Measurements from ENCODE around the gene ITGA1.
"Not testable (repeated sequence)": the region's sequence is repeated elsewhere in the genome, so short reads cannot be mapped to it uniquely, and the experiment has no call there.

The ITGA1 gene

DNA sequence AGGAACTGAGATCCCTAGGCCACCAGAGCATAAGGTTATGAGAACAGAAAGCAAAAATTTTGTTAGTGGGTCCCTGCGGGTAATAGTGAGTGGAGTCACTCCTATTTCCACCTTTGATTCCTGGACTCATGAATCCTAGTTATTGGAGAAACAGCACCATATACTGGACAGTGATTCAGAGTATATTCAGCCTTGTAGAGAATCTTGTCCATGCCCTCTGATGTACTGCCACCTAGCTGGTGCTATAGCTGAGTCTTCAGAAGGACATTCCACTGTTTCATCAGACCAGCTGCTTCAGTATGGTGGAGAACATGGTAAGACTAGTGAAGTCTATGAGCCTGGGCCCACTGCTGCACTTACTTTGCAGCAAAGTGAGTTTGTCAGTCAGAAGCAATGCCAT, 176.4 kb downstream of the ITGA1 start:
- CTCF ChIA-PET = interaction anchor here (0.6 to 3.3 kb wide), 2 partner anchors 15 to 19 kb away, joined by 3 to 11 read pairs; no protein-coding TSS in a partner anchor
- TF ChIP-seq ZNF391 (tag by site-specific recombination; IDR thresholded peaks at IDR 0.05; ENCODE audit: borderline replicate concordance, low read depth) (no peak), ZNF132 (tag by site-specific recombination; IDR thresholded peaks at IDR 0.05; ENCODE audit: borderline replicate concordance) (no peak), ZNF223 (tag by site-specific recombination; IDR thresholded peaks at IDR 0.05) (no peak)
- TF ChIP-seq, protein P1, sequence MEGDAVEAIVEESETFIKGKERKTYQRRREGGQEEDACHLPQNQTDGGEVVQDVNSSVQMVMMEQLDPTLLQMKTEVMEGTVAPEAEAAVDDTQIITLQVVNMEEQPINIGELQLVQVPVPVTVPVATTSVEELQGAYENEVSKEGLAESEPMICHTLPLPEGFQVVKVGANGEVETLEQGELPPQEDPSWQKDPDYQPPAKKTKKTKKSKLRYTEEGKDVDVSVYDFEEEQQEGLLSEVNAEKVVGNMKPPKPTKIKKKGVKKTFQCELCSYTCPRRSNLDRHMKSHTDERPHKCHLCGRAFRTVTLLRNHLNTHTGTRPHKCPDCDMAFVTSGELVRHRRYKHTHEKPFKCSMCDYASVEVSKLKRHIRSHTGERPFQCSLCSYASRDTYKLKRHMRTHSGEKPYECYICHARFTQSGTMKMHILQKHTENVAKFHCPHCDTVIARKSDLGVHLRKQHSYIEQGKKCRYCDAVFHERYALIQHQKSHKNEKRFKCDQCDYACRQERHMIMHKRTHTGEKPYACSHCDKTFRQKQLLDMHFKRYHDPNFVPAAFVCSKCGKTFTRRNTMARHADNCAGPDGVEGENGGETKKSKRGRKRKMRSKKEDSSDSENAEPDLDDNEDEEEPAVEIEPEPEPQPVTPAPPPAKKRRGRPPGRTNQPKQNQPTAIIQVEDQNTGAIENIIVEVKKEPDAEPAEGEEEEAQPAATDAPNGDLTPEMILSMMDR (tag by site-specific recombination; IDR thresholded peaks at IDR 0.05) = 0 out of 2 replicates have a peak, but pooled peaks have one; percentile 15
- TF ChIP-seq, protein P2, sequence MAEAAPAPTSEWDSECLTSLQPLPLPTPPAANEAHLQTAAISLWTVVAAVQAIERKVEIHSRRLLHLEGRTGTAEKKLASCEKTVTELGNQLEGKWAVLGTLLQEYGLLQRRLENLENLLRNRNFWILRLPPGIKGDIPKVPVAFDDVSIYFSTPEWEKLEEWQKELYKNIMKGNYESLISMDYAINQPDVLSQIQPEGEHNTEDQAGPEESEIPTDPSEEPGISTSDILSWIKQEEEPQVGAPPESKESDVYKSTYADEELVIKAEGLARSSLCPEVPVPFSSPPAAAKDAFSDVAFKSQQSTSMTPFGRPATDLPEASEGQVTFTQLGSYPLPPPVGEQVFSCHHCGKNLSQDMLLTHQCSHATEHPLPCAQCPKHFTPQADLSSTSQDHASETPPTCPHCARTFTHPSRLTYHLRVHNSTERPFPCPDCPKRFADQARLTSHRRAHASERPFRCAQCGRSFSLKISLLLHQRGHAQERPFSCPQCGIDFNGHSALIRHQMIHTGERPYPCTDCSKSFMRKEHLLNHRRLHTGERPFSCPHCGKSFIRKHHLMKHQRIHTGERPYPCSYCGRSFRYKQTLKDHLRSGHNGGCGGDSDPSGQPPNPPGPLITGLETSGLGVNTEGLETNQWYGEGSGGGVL (tag by site-specific recombination; IDR thresholded peaks at IDR 0.05) = no peak
- Histone ChIP-seq H3K36me3 (ENCODE audit: control insufficient read depth in 2 of 2, insufficient read depth in 1 of 2, low read length in 2 of 2) (no peaks in the 10 kb centered on the region), H3K9me3 (ENCODE audit: control insufficient read depth, insufficient read depth, low read depth, low read length) (no peaks in the 10 kb centered on the region), H3K4me1 (ENCODE audit: control insufficient read depth, insufficient read depth, low read length) (no peaks in the 10 kb centered on the region), H3K27ac (ENCODE audit: extremely low read depth, low read depth, low read length) (no peak overlapping the region), H3K4me3 (ENCODE audit: low read depth, low read length) (no peak overlapping the region)
- POLR2A ChIA-PET = no interaction called here

DNA sequence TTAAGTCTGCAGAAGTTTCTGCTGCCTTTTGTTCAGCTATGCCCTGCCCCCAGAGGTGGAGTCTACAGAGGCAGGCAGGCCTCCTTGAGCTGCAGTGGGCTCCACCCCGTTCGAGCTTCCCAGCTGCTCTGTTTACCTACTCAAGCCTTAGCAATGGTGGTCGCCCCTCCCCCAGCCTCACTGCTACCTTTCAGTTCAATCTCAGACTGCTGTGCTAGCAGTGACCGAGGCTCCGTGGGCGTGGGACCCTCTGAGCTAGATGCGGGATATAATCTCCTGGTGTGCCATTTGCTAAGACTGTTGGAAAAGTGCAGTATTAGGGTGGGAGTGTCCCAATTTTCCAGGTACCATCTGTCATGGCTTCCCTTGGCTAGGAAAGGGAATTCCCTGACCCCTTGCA, 188.4 kb downstream of the ITGA1 start:
- POLR2A ChIA-PET; H3K4me1 ChIP-seq (ENCODE audit: control insufficient read depth, insufficient read depth, low read length); H3K9me3 ChIP-seq (ENCODE audit: control insufficient read depth, insufficient read depth, low read depth, low read length); H3K4me3 ChIP-seq (ENCODE audit: low read depth, low read length); H3K27ac ChIP-seq (ENCODE audit: extremely low read depth, low read depth, low read length); H3K36me3 ChIP-seq (ENCODE audit: control insufficient read depth in 2 of 2, insufficient read depth in 1 of 2, low read length in 2 of 2): not testable (repeated sequence)
- CTCF ChIA-PET = interaction anchor here (0.6 kb wide), 1 partner anchor 56 kb away, joined by 3 read pairs; no protein-coding TSS in a partner anchor

DNA sequence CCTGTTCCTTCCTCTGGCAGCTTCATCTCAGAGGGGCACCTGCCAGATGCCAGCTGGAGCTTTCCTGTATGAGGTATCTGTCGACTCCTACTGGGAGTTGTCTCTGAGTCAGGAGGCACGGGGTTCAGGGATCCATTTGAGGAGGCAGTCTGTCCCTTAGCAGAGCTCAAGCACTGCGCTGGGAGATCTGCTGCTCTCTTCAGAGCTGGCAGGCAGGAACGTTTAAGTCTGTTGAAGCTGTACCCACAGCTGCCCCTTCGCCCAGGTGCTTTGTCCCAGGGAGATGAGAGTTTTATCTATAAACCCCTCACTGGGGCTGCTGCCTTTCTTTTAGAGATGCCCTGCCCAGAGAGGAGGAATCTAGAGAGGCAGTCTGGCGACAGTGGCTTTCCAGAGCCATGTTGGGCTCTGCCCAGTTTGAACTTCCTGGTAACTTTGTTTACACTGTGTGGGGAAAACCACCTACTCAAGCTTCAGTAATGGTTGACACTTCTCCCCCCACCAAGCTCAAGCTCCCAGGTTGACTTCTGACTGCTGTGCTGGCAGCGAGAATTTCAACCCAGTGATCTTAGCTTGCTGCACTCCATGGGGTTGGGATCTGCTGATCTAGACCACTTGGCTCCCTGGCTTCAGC, 189.7 kb downstream of the ITGA1 start:
- H3K4me1 ChIP-seq (ENCODE audit: control insufficient read depth, insufficient read depth, low read length) = no peaks in the 10 kb centered on the region
- H3K4me3 ChIP-seq (ENCODE audit: low read depth, low read length) = no peak overlapping the region
- no peaks in the 10 kb centered on the region for H3K9me3 ChIP-seq (ENCODE audit: control insufficient read depth, insufficient read depth, low read depth, low read length)
- no peaks in the 10 kb centered on the region for H3K36me3 ChIP-seq (ENCODE audit: control insufficient read depth in 2 of 2, insufficient read depth in 1 of 2, low read length in 2 of 2)
- H3K27ac ChIP-seq (ENCODE audit: extremely low read depth, low read depth, low read length) = no peak overlapping the region
- POLR2A ChIA-PET = no interaction called here
- CTCF ChIA-PET = interaction anchor here (0.7 kb wide), 1 partner anchor 13 kb away, joined by 4 read pairs; no protein-coding TSS in a partner anchor
- no peak for TF ChIP-seq ZNF133 (tag by site-specific recombination; IDR thresholded peaks at IDR 0.05)
- no peak for TF ChIP-seq ZNF548 (tag by site-specific recombination; IDR thresholded peaks at IDR 0.05)
- no peak for TF ChIP-seq ZSCAN23 (tag by site-specific recombination; IDR thresholded peaks at IDR 0.05)
- no peak for TF ChIP-seq ZNF169 (tag by site-specific recombination; IDR thresholded peaks at IDR 0.05)
- TF ChIP-seq ZNF473 (tag by site-specific recombination; IDR thresholded peaks at IDR 0.05) = no peak
- no peak for TF ChIP-seq ZNF221 (tag by site-specific recombination; IDR thresholded peaks at IDR 0.05; ENCODE audit: borderline replicate concordance)
- TF ChIP-seq, protein P3, sequence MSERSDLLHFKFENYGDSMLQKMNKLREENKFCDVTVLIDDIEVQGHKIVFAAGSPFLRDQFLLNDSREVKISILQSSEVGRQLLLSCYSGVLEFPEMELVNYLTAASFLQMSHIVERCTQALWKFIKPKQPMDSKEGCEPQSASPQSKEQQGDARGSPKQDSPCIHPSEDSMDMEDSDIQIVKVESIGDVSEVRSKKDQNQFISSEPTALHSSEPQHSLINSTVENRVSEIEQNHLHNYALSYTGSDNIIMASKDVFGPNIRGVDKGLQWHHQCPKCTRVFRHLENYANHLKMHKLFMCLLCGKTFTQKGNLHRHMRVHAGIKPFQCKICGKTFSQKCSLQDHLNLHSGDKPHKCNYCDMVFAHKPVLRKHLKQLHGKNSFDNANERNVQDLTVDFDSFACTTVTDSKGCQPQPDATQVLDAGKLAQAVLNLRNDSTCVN (tag by site-specific recombination; optimal IDR thresholded peaks at IDR 0.05) = no peak
- no peak for TF ChIP-seq GLI4 (tag by site-specific recombination; IDR thresholded peaks at IDR 0.05)
- TF ChIP-seq, protein P4, sequence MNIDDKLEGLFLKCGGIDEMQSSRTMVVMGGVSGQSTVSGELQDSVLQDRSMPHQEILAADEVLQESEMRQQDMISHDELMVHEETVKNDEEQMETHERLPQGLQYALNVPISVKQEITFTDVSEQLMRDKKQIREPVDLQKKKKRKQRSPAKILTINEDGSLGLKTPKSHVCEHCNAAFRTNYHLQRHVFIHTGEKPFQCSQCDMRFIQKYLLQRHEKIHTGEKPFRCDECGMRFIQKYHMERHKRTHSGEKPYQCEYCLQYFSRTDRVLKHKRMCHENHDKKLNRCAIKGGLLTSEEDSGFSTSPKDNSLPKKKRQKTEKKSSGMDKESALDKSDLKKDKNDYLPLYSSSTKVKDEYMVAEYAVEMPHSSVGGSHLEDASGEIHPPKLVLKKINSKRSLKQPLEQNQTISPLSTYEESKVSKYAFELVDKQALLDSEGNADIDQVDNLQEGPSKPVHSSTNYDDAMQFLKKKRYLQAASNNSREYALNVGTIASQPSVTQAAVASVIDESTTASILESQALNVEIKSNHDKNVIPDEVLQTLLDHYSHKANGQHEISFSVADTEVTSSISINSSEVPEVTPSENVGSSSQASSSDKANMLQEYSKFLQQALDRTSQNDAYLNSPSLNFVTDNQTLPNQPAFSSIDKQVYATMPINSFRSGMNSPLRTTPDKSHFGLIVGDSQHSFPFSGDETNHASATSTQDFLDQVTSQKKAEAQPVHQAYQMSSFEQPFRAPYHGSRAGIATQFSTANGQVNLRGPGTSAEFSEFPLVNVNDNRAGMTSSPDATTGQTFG (tag by site-specific recombination; IDR thresholded peaks at IDR 0.05; ENCODE audit: borderline replicate concordance) = no peak
- no peak for TF ChIP-seq GFI1B (tag by site-specific recombination; IDR thresholded peaks at IDR 0.05)
- TF ChIP-seq, protein P5, sequence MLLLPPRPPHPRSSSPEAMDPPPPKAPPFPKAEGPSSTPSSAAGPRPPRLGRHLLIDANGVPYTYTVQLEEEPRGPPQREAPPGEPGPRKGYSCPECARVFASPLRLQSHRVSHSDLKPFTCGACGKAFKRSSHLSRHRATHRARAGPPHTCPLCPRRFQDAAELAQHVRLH (tag by site-specific recombination; IDR thresholded peaks at IDR 0.05) = no peak
- no peak for TF ChIP-seq ZNF549 (tag by site-specific recombination; IDR thresholded peaks at IDR 0.05)
